ENCODE data around the gene WHAMM. TPM values are rescaled to one million over a fixed set of nuclear protein-coding genes. Genes with fewer than 3 reads are reported as not detected.
"Not testable (repeated sequence)": the region's sequence is repeated elsewhere in the genome, so short reads cannot be mapped to it uniquely, and the experiment has no call there.

WHAMM gene, protein sequence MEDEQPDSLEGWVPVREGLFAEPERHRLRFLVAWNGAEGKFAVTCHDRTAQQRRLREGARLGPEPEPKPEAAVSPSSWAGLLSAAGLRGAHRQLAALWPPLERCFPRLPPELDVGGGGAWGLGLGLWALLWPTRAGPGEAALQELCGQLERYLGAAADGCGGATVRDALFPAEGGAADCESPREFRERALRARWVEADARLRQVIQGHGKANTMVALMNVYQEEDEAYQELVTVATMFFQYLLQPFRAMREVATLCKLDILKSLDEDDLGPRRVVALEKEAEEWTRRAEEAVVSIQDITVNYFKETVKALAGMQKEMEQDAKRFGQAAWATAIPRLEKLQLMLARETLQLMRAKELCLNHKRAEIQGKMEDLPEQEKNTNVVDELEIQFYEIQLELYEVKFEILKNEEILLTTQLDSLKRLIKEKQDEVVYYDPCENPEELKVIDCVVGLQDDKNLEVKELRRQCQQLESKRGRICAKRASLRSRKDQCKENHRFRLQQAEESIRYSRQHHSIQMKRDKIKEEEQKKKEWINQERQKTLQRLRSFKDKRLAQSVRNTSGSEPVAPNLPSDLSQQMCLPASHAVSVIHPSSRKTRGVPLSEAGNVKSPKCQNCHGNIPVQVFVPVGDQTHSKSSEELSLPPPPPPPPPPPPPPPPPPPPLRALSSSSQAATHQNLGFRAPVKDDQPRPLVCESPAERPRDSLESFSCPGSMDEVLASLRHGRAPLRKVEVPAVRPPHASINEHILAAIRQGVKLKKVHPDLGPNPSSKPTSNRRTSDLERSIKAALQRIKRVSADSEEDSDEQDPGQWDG
- total RNA-seq = 1 to 10 TPM; 3.7 to 6.5 (median 4.7) TPM
- long read RNA-seq, partial matches to known transcripts = 0 of 1 reads
- long read RNA-seq, other reads (novel, unspliced or antisense) = 1 of 1 reads

DNA sequence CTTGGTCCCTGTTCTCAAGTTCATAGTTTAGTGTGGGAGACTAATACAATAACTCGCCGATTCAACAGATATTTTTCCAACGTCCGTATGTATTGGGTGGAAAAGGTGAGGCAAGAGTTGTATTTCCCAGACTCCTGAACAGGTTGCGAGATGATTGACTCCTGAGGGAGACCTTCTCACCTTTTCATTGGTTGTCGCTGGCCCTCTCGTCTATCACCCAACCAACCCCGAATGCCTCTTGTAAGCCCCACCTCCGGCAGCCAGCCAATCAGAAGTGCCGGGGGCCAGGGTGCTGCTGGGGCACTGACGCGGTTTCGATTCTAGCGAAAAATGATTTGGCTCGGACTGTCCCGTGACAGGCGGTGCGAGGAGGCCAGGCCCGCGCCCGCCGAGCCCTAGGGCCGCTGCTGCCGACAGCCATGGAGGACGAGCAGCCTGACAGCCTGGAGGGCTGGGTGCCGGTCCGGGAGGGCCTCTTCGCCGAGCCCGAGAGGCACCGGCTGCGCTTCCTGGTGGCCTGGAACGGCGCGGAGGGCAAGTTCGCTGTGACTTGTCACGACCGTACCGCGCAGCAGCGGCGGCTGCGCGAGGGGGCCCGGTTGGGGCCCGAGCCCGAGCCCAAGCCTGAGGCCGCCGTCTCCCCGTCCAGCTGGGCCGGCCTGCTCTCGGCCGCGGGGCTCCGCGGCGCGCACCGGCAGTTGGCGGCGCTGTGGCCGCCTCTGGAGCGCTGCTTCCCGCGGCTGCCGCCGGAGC lies at the start of gene WHAMM:
TSS of gene WHAMM (plus strand) at position 321 of the 753 bp plus-strand sequence. CDS start at position 420, 99 bp downstream.
- H3K9me3 ChIP-seq = no peaks in the 10 kb centered on the region
- peak within 1 kb of the TSS; percentile 97 to 99 (median 99) for H3K27ac ChIP-seq
- 0% methylated on average over 7 of the region's 67 CpGs for WGBS (ENCODE audit: insufficient coverage, low coverage, low lambda C conversion rate, missing lambda C conversion rate)
- TF ChIP-seq, protein P1, sequence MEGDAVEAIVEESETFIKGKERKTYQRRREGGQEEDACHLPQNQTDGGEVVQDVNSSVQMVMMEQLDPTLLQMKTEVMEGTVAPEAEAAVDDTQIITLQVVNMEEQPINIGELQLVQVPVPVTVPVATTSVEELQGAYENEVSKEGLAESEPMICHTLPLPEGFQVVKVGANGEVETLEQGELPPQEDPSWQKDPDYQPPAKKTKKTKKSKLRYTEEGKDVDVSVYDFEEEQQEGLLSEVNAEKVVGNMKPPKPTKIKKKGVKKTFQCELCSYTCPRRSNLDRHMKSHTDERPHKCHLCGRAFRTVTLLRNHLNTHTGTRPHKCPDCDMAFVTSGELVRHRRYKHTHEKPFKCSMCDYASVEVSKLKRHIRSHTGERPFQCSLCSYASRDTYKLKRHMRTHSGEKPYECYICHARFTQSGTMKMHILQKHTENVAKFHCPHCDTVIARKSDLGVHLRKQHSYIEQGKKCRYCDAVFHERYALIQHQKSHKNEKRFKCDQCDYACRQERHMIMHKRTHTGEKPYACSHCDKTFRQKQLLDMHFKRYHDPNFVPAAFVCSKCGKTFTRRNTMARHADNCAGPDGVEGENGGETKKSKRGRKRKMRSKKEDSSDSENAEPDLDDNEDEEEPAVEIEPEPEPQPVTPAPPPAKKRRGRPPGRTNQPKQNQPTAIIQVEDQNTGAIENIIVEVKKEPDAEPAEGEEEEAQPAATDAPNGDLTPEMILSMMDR (IDR thresholded peaks at IDR 0.05) = peak in 2 of 4 donors; percentile 4 to 34
- peak; percentile 97 for TF ChIP-seq POLR2A (IDR thresholded peaks at IDR 0.05)
- peaks cover 0 to 12% (median 7%) of the 10 kb centered on the region in 4 donors for H3K36me3 ChIP-seq
- DNase-seq = peak; percentile 98 to 100 (median 99)
- peaks cover 0 to 28% (median 10%) of the 10 kb centered on the region in 4 donors for H3K4me1 ChIP-seq
- intact Hi-C loops (cut with DNase I) = no loop called here
- H3K4me3 ChIP-seq = peak within 1 kb of the TSS; percentile 83 to 92 (median 83)
- no peaks in the 10 kb centered on the region for H3K27me3 ChIP-seq
- peak; percentile 98 to 99 (median 99) for ATAC-seq

DNA sequence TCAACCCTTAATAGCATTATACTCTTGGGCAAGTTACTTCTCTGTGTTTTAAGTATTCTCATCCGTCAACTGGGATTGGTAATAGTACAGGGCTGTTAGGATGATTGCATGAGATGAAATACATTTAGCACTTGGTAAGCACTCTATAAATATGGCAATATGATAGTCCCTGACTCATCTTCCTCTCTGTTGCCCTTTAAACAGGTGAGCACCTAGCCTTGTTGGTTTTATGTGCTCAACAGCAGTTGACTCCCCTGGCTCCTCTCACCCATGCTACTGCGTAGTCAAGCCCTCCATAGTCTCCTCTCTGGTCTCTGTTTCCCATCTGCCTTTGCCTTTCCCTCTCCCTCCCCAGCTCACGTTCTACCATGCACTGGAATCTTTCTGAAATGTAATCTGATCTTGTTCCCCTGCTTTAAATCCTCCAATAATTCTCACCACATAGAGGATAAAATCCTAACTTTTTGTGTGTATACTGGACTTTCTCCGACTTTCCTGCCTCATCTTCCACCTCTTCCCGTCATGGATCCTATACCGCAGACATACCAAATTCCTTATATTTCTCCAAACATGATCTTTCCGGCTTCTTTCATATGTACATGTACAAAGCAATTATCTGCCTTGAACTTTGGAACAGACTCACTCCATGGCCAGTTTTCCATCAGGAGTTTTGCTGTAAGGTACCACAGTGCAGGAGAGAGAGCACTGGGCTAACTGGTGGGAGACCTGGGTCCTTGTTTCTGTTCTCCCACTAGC lies 45.9 kb upstream of the WHAMM start:
- ATAC-seq (no peak), DNase-seq (no peak)
- H3K4me1 ChIP-seq = no peaks in the 10 kb centered on the region
- no peaks in the 10 kb centered on the region for H3K9me3 ChIP-seq
- peaks cover 0 to 9% (median under 1%) of the 10 kb centered on the region in 4 donors for H3K36me3 ChIP-seq
- no peak overlapping the region for H3K4me3 ChIP-seq
- intact Hi-C loops (cut with DNase I) = no loop called here
- no peaks in the 10 kb centered on the region for H3K27me3 ChIP-seq
- TF ChIP-seq, protein P1 (IDR thresholded peaks at IDR 0.05) = no peak
- no peak for TF ChIP-seq POLR2A (IDR thresholded peaks at IDR 0.05)
- H3K27ac ChIP-seq = no peak overlapping the region
- WGBS (ENCODE audit: insufficient coverage, low coverage, low lambda C conversion rate, missing lambda C conversion rate) = 92% methylated on average over 7 of the region's 7 CpGs

DNA sequence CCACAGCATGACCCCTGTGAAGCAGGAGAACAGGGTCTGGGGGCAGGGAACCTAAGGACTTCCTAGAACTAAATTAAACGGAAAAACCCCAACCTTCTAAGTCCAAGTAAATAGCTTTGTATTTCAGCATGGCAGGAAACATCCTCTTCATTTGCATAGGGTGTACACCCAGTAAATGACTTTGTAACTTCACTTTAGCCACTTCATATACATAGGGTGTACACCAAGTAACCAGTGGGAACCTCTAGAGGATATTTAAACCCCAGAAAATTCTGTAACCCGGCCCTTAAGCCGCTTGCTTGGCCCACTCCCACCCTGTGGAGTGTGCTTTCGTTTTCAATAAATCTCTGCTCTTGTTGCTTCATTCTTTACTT lies 45.3 kb upstream of the WHAMM start:
- 96% methylated on average over 3 of the region's 4 CpGs for WGBS (ENCODE audit: insufficient coverage, low coverage, low lambda C conversion rate, missing lambda C conversion rate)
- Histone ChIP-seq H3K4me1 (no peaks in the 10 kb centered on the region), H3K9me3 (no peaks in the 10 kb centered on the region), H3K27me3 (no peaks in the 10 kb centered on the region), H3K27ac (no peak overlapping the region), H3K36me3 (peaks cover 0 to 4% (median 0%) of the 10 kb centered on the region in 4 donors), H3K4me3 (no peak overlapping the region)
- TF ChIP-seq POLR2A (IDR thresholded peaks at IDR 0.05) = no peak
- intact Hi-C loops (cut with DNase I) = no loop called here
- ATAC-seq (no peak), DNase-seq (no peak)

DNA sequence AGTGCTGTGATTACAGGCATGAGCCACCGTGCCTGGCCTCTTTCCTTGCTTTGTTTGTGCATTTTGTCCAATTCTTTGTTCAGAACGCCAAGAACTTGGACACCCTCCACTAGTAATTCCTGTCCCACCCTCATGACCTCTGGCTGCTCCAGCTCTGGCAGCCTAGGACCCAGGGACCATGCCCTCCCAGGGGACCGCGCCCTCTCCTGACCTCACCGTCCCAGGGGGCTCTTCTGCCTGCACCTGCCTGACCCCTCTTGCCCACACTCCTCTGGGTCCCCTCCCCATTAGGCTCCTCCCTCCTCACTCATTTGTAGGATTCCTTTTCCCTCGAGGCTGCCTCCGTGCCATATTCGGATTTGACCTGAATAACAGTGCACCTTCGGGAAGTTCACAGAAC lies 44.7 kb upstream of the WHAMM start:
- Histone ChIP-seq H3K9me3 (no peaks in the 10 kb centered on the region), H3K27me3 (no peaks in the 10 kb centered on the region), H3K4me1 (no peaks in the 10 kb centered on the region), H3K36me3 (peaks cover 0 to 4% (median 0%) of the 10 kb centered on the region in 4 donors), H3K27ac (no peak overlapping the region), H3K4me3 (no peak overlapping the region)
- intact Hi-C loops (cut with DNase I) = no loop called here
- DNase-seq (no peak), ATAC-seq (no peak)
- WGBS (ENCODE audit: insufficient coverage, low coverage, low lambda C conversion rate, missing lambda C conversion rate) = 69% methylated on average over 4 of the region's 9 CpGs
- no peak for TF ChIP-seq POLR2A (IDR thresholded peaks at IDR 0.05)
- TF ChIP-seq, protein P1 (IDR thresholded peaks at IDR 0.05) = no peak

DNA sequence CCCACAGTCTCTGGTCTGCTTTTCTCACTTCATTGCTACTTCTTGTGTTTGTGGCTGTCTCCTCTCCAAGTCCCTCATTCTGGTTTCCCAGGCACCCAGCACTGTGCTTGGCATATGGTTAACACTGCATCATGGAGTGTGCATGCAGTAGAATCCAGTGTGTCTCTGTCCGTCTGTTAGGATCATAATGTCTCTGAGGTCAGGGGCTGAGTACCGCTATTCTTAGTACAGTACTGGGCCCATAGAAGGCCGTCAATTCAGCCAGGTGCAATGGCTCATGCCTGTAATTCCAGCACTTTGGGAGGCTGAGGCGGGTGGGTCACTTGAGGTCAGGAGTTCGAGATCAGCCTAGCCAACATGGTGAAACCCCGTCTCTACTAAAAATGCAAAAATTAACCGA lies 43.2 kb upstream of the WHAMM start:
- H3K4me1 ChIP-seq; H3K27me3 ChIP-seq; intact Hi-C loops (cut with DNase I); ATAC-seq; H3K9me3 ChIP-seq; H3K27ac ChIP-seq; DNase-seq; H3K36me3 ChIP-seq; H3K4me3 ChIP-seq: not testable (repeated sequence)
- WGBS (ENCODE audit: insufficient coverage, low coverage, low lambda C conversion rate, missing lambda C conversion rate) = 89% methylated on average over 5 of the region's 7 CpGs
